ENCODE data around the gene HOXB3.

DNA sequence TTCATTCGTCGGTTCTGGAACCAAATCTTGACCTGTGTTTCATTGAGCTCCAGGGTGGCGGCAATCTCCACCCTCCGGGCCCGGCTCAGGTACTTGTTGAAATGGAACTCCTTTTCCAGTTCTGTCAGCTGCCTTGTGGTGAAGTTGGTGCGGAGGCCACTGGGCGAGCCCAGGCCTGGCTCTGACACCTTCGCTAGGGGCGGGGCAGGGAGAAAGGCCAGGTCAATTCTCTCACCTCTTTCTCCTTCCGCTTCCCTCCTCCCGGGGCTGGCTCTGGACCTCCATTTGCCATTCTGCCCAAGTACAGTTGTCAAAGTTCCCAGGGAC is 60.4 kb downstream of the HOXB3 start:
- no peak for TF ChIP-seq POLR2A (IDR thresholded peaks at IDR 0.05)
- TF ChIP-seq, protein P1, sequence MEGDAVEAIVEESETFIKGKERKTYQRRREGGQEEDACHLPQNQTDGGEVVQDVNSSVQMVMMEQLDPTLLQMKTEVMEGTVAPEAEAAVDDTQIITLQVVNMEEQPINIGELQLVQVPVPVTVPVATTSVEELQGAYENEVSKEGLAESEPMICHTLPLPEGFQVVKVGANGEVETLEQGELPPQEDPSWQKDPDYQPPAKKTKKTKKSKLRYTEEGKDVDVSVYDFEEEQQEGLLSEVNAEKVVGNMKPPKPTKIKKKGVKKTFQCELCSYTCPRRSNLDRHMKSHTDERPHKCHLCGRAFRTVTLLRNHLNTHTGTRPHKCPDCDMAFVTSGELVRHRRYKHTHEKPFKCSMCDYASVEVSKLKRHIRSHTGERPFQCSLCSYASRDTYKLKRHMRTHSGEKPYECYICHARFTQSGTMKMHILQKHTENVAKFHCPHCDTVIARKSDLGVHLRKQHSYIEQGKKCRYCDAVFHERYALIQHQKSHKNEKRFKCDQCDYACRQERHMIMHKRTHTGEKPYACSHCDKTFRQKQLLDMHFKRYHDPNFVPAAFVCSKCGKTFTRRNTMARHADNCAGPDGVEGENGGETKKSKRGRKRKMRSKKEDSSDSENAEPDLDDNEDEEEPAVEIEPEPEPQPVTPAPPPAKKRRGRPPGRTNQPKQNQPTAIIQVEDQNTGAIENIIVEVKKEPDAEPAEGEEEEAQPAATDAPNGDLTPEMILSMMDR (IDR thresholded peaks at IDR 0.05): no peak
